K562 (cell line): ENCODE measurements around the gene DUS1L.

Experiments used
- CTCF ChIP-seq, 3 experiments: IDR thresholded peaks in 2 of 3; conservative IDR thresholded peaks in 1 of 3; 2 replicates each; pipeline ENCODE4 v1.5.1; 2011 to 2012; ENCODE audit warnings: low read length in 3 of 3, mild to moderate bottlenecking in 3 of 3, control low read depth in 2 of 3, improper control_type of control experiment in 1 of 3, inconsistent platforms in 1 of 3, low read depth in 1 of 3, mixed read lengths in 1 of 3, moderate library complexity in 1 of 3; ENCODE audit not compliant: insufficient read depth in 2 of 3
- HDAC6 ChIP-seq: IDR thresholded peaks from 2 replicates; pipeline ENCODE4 v1.6.1; 2012; ENCODE audit warnings: low read depth, mild to moderate bottlenecking, control low read depth, inconsistent platforms, low read length, moderate library complexity
- PCBP1 ChIP-seq: fragments of 200-400 bp; formaldehyde crosslinking; IDR thresholded peaks from 2 replicates; pipeline ENCODE4 v1.6.1; 2018; ENCODE audit warnings: mild to moderate bottlenecking, low read depth, low read length; ENCODE audit not compliant: poor library complexity, severe bottlenecking
- POLR2A ChIP-seq: fragments of 450-650 bp; conservative IDR thresholded peaks from 2 replicates; pipeline ENCODE4 v1.6.1; 2016
- RNF2 ChIP-seq: sonication (generic); IDR thresholded peaks from 2 replicates; pipeline ENCODE4 v1.6.1; 2016
- SMARCE1 ChIP-seq: fragments of 450-650 bp; IDR thresholded peaks from 2 replicates; pipeline ENCODE4 v1.7.1; 2016; ENCODE audit warnings: mild to moderate bottlenecking
- XRCC3 ChIP-seq: fragments of 450-650 bp; IDR thresholded peaks from 2 replicates; pipeline ENCODE4 v1.6.1; 2017; ENCODE audit warnings: mild to moderate bottlenecking, moderate library complexity
- ZNF644 ChIP-seq: fragments of 200-800 bp; sonication (Bioruptor generic); IDR thresholded peaks from 2 replicates; pipeline ENCODE4 v1.6.1; 2016; ENCODE audit warnings: low read depth, missing genetic modification characterization, missing compliant biosample characterization

- TF ChIP-seq CTCF (IDR thresholded peaks at IDR 0.05 in 2 of 3, conservative IDR thresholded peaks at IDR 0.05 in 1 of 3; ENCODE audit: insufficient read depth in 2 of 3, low read depth in 1 of 3, low read length in 3 of 3): no peak
- no peak for TF ChIP-seq HDAC6
- TF ChIP-seq RNF2: no peak
- no peak for TF ChIP-seq ZNF644 (tag)
- no peak for TF ChIP-seq XRCC3
- TF ChIP-seq SMARCE1: no peak
- no peak for TF ChIP-seq PCBP1
- TF ChIP-seq POLR2A: no peak
Observed at GRCh38 chr17:82013341-82013740, 52.3 kb downstream of the DUS1L start.
